Ascending aorta (tissue), 2 donors: ENCODE data around the gene TBC1D26. TPM values are rescaled to one million over a fixed set of nuclear protein-coding genes. Genes with fewer than 3 reads are reported as not detected.
"Not testable (repeated sequence)": the region's sequence is repeated elsewhere in the genome, so short reads cannot be mapped to it uniquely, and the experiment has no call there.

Source experiments
- DNase-seq, 2 donors: peaks; one replicate each; pipeline ENCODE4 v3.0.0-alpha.2; 2019; ENCODE audit warnings: low spot score in 2 of 2
- H3K27ac ChIP-seq, 2 donors: fragments of 200-600 bp; sonication (generic); one replicate each; pipeline ENCODE4 v1.5.1; 2016 to 2017; ENCODE audit warnings: mild to moderate bottlenecking in 1 of 2
- H3K27me3 ChIP-seq: fragments of 200-600 bp; sonication (generic); one replicate; pipeline ENCODE4 v1.5.1; 2017
- H3K36me3 ChIP-seq, 2 donors: fragments of 200-600 bp; sonication (generic); one replicate each; pipeline ENCODE4 v1.5.1; 2016
- H3K4me1 ChIP-seq, 2 donors: fragments of 200-600 bp; sonication (generic); one replicate each; pipeline ENCODE4 v1.5.1; 2016 to 2017; ENCODE audit warnings: mild to moderate bottlenecking in 1 of 2
- H3K4me3 ChIP-seq, 2 donors: fragments of 200-600 bp; sonication (generic); one replicate each; pipeline ENCODE4 v1.5.1; 2016 to 2017; ENCODE audit warnings: mild to moderate bottlenecking in 1 of 2
- H3K9me3 ChIP-seq, 2 donors: fragments of 200-600 bp; sonication (generic); one replicate each; pipeline ENCODE4 v1.5.1; 2016
- CTCF ChIP-seq, 3 experiments: fragments of 200-600 bp in 2 of 3; fragments of 450-650 bp in 1 of 3; sonication (generic) in 2 of 3; IDR thresholded peaks; one replicate each; pipeline ENCODE4 v1.5.1; 2016 to 2019; ENCODE audit warnings: antibody characterized with exemption in 3 of 3, mild to moderate bottlenecking in 1 of 3, moderate library complexity in 1 of 3
- intact Hi-C: fragments of 100-400 bp; cut with DNase I; formaldehyde crosslinking; loops from one replicate; pipeline ENCODE4 v1.15.1; 2023
- total RNA-seq: library from RNA; depleted of rRNA; stranded (reverse); fragments of >200 nt; gene quantifications from one replicate; pipeline ENCODE4 v1.1.0, GENCODE V29; 2016

The TBC1D26 gene
- total RNA-seq, 1 donor from 2014 or later, result not detected

DNA sequence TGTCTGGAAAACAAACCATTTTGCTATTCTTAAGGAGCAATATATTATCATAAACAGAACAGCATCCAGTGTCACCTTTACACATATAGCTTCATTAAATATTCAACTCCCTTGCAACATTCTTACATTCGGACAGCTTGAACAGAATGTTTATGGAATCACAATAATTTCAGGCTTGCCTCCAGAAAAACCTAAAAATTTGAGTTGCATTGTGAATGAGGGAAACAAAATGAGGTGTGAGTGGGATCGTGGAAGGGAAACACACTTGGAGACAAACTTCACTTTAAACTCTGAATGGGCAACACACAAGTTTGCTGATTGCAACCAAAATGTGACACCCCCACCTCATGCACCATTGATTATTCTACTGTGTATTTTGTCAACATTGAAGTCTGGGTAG lies 51.4 kb downstream of the TBC1D26 start:
- Histone ChIP-seq H3K27ac (peak overlapping the region in 1 of 2 donors; percentile 28), H3K9me3 (no peaks in the 10 kb centered on the region), H3K36me3 (no peaks in the 10 kb centered on the region), H3K4me3 (no peak overlapping the region), H3K27me3 (no peaks in the 10 kb centered on the region), H3K4me1 (peaks cover 0 to 7% of the 10 kb centered on the region in 2 donors)
- intact Hi-C loops, result no loop called here
- TF ChIP-seq CTCF (IDR thresholded peaks at IDR 0.05), result no peak
- no peak for DNase-seq

DNA sequence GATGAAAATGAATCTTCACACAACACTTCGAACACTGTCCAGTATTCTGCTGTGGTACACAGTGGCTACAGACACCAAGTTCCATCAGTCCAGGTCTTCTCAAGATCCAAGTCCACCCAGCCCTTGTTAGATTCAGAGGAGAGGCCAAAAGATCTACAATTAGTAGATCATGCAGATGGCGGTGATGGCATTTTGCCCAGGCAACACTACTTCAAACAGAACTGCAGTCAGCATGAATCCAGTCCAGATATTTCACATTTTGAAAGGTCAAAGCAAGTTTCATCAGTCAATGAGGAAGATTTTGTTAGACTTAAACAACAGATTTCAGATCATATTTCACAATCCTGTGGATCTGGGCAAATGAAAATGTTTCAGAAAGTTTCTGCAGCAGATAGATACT lies 52.3 kb downstream of the TBC1D26 start:
- H3K36me3 ChIP-seq, H3K27ac ChIP-seq, intact Hi-C loops, H3K9me3 ChIP-seq, H3K27me3 ChIP-seq, DNase-seq, H3K4me1 ChIP-seq, H3K4me3 ChIP-seq: not testable (repeated sequence)

DNA sequence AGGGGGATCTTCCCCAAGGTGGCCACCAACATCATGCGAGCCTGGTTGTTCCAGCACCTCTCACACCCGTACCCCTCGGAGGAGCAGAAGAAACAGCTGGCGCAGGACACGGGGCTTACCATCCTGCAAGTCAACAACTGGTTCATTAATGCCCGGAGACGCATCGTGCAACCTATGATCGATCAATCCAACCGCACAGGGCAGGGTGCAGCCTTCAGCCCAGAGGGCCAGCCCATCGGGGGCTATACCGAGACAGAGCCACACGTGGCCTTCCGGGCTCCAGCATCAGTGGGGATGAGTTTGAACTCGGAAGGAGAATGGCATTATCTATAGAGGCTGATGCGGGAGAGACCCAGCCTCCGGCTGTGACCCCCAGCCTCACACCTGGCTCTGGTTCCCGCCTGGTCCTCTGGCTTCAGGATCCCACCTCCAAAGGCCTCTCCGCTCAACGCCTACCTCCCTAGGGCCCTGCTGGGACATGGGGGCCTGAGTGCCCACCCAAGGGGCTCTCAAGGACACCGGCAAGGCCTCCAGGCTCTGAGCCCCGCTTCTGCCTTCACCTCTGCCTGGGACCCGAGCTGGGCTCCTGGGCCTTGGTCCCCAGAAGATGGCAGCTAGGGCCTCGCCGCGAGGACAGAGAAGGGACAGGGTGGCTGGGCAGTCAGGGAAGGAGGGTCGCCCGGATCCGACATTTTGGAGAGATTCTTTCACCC lies 55.4 kb downstream of the TBC1D26 start:
- H3K9me3 ChIP-seq, DNase-seq, H3K27me3 ChIP-seq, H3K4me3 ChIP-seq, H3K36me3 ChIP-seq, intact Hi-C loops, H3K27ac ChIP-seq, H3K4me1 ChIP-seq: not testable (repeated sequence)

DNA sequence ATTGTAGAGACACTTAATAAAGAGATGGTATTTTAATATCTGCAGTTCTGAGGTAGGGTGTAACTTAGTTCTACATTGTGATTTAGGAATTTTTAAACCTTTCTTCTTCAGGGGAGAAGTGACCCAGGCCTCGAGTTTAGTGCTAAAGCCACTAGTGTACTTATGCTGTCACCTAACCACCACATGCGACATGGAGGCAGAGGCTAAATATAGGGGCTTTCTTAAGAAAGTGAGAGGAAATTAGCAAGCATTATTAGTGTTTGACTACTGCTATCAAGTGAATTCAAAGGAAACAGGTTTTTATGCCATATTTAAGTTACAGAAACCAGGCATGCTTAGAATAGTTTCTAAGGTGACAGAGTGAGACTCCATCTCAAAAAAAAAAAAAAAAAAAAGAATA lies 56.3 kb downstream of the TBC1D26 start:
- H3K4me3 ChIP-seq, H3K4me1 ChIP-seq, intact Hi-C loops, H3K9me3 ChIP-seq, H3K27me3 ChIP-seq, H3K36me3 ChIP-seq, DNase-seq, H3K27ac ChIP-seq: not testable (repeated sequence)

Other genes with a start within 250 kb of the TBC1D26 start
- gene TVP23C, start 168.8 kb upstream of the TBC1D26 start, total RNA-seq, result 5.5 TPM
- not detected for gene FBXW10B, start 112.6 kb upstream of the TBC1D26 start, total RNA-seq
- gene TRIM16, start 48.0 kb upstream of the TBC1D26 start, total RNA-seq, result 22.0 TPM
- gene ZNF286A, start 32.5 kb upstream of the TBC1D26 start, total RNA-seq, result 42.3 TPM
- gene ADORA2B, start 212.8 kb downstream of the TBC1D26 start, total RNA-seq, result not detected